SJCRH30 (cell line): ENCODE measurements around the gene NFE2L2. TPM values are rescaled to one million over a fixed set of nuclear protein-coding genes. Genes with fewer than 3 reads are reported as not detected.
"Not testable (repeated sequence)": the region's sequence is repeated elsewhere in the genome, so short reads cannot be mapped to it uniquely, and the experiment has no call there.

Experiments
- DNase-seq, 2 experiments: peaks; one replicate each; pipeline ENCODE4 v3.0.0-alpha.2; 2015 to 2020
- H3K27ac ChIP-seq: fragments of 250-450 bp; sonication (Bioruptor Pico); 2 replicates; pipeline ENCODE4 v1.5.1; 2020; ENCODE audit warnings: mild to moderate bottlenecking, moderate library complexity
- H3K27me3 ChIP-seq: fragments of 250-450 bp; sonication (Bioruptor Pico); 2 replicates; pipeline ENCODE4 v1.5.1; 2020; ENCODE audit warnings: mild to moderate bottlenecking, moderate library complexity
- H3K36me3 ChIP-seq: fragments of 250-450 bp; sonication (Bioruptor Pico); 2 replicates; pipeline ENCODE4 v1.5.1; 2020; ENCODE audit warnings: mild to moderate bottlenecking, moderate library complexity
- H3K4me1 ChIP-seq: fragments of 250-450 bp; sonication (Bioruptor Pico); 2 replicates; pipeline ENCODE4 v1.5.1; 2020; ENCODE audit warnings: mild to moderate bottlenecking, moderate library complexity
- H3K4me3 ChIP-seq: fragments of 250-450 bp; sonication (Bioruptor Pico); 2 replicates; pipeline ENCODE4 v1.5.1; 2020; ENCODE audit warnings: mild to moderate bottlenecking, moderate library complexity
- H3K9me3 ChIP-seq: fragments of 250-450 bp; sonication (Bioruptor Pico); replicated peaks from 2 replicates; pipeline ENCODE4 v1.5.1; 2020; ENCODE audit warnings: mild to moderate bottlenecking, moderate library complexity
- total RNA-seq: library from RNA; depleted of rRNA; stranded (reverse); fragments of >200 nt; shearing (Covaris generic); gene quantifications from 2 replicates; pipeline ENCODE4 v1.2.3, GENCODE V29; 2014

Gene NFE2L2
- total RNA-seq, 1 experiment from 2014 or later, result 47.7 TPM

DNA sequence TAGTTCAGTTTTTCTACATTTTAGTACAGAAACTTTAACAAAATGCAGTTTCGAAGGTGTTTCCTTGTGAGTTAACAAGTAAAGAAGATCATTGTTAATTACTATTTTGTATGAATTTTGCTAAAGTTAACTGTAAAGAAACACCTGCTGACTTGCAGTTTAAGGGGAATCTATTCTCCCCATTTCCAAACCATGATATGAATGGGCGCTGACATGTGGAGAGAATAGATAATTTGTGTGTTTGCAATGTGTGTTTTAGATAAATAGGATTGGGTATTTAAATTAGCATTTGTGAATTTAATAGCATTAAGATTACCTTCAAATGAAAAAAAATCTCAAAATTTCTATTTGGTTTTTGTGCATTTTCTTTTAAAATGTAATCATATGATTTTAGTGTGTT lies 44.7 kb downstream of the NFE2L2 start:
- H3K36me3 ChIP-seq, result peaks cover 89% of the 10 kb centered on the region
- H3K9me3 ChIP-seq, DNase-seq, H3K27ac ChIP-seq, H3K4me3 ChIP-seq, H3K27me3 ChIP-seq: not testable (repeated sequence)
- H3K4me1 ChIP-seq, result peaks cover 10% of the 10 kb centered on the region

DNA sequence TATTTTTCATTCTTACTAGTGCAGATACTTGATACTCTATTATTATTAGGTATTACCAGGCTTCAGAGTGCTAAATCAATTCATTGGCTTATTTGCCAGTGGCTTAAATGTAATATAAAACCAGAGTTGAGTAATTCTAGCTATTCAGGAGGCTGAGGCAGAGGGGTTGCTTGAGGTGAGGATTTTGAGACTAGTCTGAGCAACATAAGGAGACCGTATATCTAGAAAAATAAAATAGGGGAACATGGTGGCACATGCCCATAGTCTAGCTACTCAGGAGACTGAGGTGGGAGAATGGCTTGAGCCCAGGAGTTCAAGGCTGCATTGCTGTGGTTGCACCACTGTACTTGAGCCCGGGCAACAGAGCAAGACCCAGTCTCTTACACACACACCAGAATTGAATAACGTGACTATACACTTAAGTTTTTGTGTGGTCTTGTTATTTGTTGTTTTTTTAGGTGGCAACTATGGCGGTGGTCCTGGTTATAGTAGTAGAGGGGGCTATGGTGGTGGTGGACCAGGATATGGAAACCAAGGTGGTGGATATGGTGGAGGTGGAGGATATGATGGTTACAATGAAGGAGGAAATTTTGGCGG lies 47.2 kb downstream of the NFE2L2 start:
- Histone ChIP-seq H3K36me3 (peaks cover 89% of the 10 kb centered on the region), H3K9me3 (no peaks in the 10 kb centered on the region), H3K4me3 (no peak overlapping the region)

DNA sequence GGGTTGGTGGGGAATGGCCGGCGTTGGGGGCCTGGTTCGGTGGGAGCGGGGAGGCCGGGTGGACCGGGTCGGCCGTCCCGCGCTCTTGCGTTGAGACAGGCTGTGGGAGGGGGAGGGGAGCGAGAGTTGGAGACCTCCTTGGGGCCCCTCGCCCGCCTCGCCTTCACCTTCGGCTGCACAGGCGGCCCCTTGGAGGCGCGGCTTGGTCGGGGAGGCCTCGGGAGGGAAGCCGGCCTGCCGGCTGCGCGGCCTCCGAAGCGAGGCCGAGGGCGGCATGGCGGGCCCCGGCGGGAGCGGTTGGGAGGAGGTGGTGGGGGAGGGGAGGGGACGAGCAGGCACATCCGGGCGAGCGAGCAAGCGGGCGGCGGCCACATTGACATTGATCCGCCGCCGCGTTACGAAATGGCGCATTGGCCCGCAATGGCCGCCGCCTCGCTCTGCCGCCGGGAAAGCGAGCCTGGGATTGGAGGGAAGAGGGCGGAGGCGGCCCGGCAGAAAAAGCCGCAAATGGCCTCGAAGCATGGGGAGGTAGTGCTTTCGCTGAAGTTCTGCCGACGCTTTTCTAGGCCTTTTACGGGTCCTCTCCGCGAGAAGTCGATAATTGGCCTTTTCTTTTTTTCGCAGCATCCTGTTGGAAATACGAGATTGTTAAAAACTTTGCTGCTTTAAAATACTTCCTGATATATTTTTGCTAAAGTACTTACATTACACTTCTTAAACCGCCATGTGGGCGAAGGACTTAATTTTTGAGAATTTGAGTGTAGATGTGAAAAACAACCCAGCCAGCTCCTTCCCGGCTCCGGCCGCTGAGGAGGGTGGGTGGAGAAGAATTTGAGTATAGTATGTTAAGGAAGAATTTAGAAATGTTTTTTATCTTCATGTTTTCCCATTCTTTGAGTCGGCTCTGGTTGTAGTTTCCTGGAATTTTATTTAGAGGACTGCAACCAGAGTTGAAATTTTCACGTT lies 51.4 kb downstream of the NFE2L2 start:
- DNase-seq, result peak; percentile 92 to 95

More for the DNA sequence above, 47.2 kb downstream of the NFE2L2 start:
- no peak overlapping the region for H3K27ac ChIP-seq
- no peaks in the 10 kb centered on the region for H3K27me3 ChIP-seq
- peaks cover 14% of the 10 kb centered on the region for H3K4me1 ChIP-seq
- DNase-seq, result no peak

DNA sequence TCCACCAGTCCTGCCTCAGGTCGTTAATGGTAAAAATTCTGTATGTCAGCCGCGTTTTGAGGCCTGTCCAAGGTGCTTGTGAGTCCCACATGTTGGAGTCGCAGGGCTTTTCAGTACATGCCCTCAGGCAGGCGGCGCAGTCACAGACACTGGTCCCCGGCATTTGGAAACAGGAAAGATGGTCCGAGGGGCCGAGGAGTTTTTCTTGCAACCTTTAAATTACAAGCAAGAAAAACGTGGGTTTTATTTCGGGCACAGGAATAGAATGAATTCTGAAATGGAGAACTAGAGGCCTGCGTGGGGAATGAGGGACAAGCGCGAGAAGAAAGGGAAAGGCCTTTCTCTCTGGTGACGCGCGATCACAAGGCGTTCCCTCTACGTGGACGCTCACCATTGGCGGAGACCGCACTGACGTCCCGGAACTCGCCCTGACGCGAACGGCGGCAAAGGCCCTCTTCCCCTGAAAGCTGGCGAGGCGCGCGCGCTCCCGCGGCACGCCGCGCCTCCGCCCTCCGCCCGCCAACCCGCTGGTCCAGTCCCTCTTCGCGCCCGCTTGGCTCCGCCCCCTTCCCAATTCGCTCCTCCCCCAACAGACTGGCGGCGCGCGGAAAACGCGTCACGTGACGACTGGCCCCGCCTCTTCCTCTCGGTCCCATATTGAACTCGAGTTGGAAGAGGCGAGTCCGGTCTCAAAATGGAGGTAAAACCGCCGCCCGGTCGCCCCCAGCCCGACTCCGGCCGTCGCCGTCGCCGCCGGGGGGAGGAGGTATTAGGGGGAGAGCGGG lies 52.2 kb downstream of the NFE2L2 start, which contains the start of gene HNRNPA3:
HNRNPA3 (plus strand) TSS at position 689 of the 785 bp plus-strand sequence; CDS start at position 695, 6 bp downstream.
- H3K27ac ChIP-seq, result peak within 1 kb of the TSS; percentile 99

More for the DNA sequence above, 51.4 kb downstream of the NFE2L2 start:
- peak overlapping the region; percentile 91 for H3K4me3 ChIP-seq
- H3K4me1 ChIP-seq, result peaks cover 14% of the 10 kb centered on the region
- no peaks in the 10 kb centered on the region for H3K9me3 ChIP-seq
- peaks cover 49% of the 10 kb centered on the region for H3K36me3 ChIP-seq
- no peaks in the 10 kb centered on the region for H3K27me3 ChIP-seq
- peak overlapping the region; percentile 99 for H3K27ac ChIP-seq

DNA sequence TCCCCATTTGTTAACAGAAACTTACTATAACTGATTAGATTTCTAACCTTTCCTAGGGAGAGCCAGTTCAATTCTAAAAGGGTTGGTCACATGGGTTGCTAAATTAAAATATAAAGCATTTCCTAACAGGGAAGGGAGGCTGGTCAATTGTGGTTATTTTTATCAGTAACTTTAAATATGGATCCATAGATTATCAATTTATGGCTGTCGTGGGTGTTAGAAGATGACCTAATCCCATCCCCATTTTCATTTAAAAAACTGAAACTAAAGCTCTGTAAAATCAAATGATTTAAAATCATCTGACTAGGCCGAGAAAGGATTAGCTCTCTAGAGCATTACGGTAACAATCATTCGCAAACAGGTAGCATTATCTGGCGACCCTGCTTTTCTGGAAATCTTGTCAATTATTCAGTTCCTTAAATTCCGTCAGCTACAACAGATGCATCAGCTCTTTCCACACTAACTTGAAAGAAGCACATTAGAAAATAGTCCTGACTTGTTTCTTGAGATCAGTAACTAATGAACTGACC lies 52.9 kb downstream of the NFE2L2 start:
- peaks cover 11% of the 10 kb centered on the region for H3K4me1 ChIP-seq
- no peak for DNase-seq
- peak overlapping the region; percentile 99 for H3K27ac ChIP-seq
- peak overlapping the region; percentile 91 for H3K4me3 ChIP-seq
- H3K27me3 ChIP-seq, result no peaks in the 10 kb centered on the region
- no peaks in the 10 kb centered on the region for H3K9me3 ChIP-seq
- peaks cover 35% of the 10 kb centered on the region for H3K36me3 ChIP-seq

More for the DNA sequence above, 52.2 kb downstream of the NFE2L2 start, which contains the start of gene HNRNPA3:
- peaks cover 41% of the 10 kb centered on the region for H3K36me3 ChIP-seq
- no peaks in the 10 kb centered on the region for H3K9me3 ChIP-seq
- peak within 1 kb of the TSS; percentile 91 for H3K4me3 ChIP-seq
- no peaks in the 10 kb centered on the region for H3K27me3 ChIP-seq
- peak; percentile 98 for DNase-seq
- H3K4me1 ChIP-seq, result peaks cover 14% of the 10 kb centered on the region

DNA sequence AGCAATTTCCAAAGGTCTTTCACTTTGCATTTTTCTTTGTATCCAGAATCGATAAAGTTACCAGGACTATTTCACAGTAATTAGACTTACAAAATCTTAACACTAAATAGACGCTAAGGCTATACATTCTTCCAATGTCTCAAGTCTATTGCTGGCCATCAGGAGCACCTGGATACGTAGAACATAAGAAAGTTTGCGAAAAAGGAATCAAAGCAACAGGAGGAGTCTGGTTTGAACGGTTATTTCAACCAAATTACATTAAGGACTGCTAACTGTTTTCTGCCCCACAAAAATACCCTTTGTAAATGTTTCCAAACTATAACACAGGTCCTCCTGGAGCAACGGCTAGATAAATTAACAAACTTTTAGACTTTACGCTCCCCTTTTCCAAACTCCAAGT lies 53.4 kb downstream of the NFE2L2 start:
- peaks cover 11% of the 10 kb centered on the region for H3K4me1 ChIP-seq
- H3K4me3 ChIP-seq, result peak overlapping the region; percentile 91
- peaks cover 30% of the 10 kb centered on the region for H3K36me3 ChIP-seq
- no peak for DNase-seq
- no peaks in the 10 kb centered on the region for H3K27me3 ChIP-seq
- peak overlapping the region; percentile 99 for H3K27ac ChIP-seq
- no peaks in the 10 kb centered on the region for H3K9me3 ChIP-seq

DNA sequence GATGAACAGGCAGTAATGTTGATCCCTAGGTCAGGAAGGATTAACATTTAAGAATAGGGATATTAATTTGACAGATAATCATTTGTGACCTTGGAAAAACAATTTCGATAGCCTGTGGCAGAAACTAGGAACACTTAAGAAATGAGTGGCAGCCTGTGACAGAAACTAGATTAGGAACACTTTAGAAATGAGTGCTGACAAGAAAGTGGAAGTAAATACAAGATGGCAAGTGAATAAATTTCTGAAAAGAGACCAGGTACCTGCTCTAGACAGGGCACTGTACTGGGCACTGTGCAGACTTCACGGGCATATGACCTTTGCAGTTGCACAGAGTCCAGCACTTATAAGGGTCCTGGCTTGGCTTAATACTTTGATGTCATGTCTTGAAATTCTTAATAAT lies 57.4 kb downstream of the NFE2L2 start:
- H3K27me3 ChIP-seq, result no peaks in the 10 kb centered on the region
- peaks cover 3% of the 10 kb centered on the region for H3K4me1 ChIP-seq
- H3K36me3 ChIP-seq, result no peaks in the 10 kb centered on the region
- no peak overlapping the region for H3K27ac ChIP-seq
- no peak for DNase-seq
- H3K9me3 ChIP-seq, result no peaks in the 10 kb centered on the region
- H3K4me3 ChIP-seq, result no peak overlapping the region

DNA sequence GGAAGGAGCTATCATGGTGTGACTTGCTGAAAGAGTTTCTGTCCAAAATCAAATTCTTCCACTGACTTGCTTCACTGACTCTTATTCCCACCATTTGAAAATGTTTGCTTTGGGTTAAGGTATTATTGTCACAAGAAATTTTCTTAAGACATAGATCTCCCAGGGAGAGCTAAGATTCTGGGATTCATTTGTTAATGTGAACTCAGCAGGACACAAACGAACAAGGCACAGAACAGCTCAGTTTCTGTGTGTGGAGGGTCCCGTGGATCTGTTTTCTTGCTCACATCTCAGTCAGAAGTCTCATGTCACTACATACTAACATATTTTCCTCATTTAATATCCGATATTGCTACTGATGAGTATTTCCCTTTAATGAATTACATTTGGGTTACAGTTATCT lies 60.1 kb downstream of the NFE2L2 start:
- H3K27me3 ChIP-seq, result no peaks in the 10 kb centered on the region
- H3K4me3 ChIP-seq, result no peak overlapping the region
- H3K4me1 ChIP-seq, result peaks cover 12% of the 10 kb centered on the region
- DNase-seq, result no peak
- no peaks in the 10 kb centered on the region for H3K9me3 ChIP-seq
- H3K36me3 ChIP-seq, result no peaks in the 10 kb centered on the region
- H3K27ac ChIP-seq, result no peak overlapping the region

DNA sequence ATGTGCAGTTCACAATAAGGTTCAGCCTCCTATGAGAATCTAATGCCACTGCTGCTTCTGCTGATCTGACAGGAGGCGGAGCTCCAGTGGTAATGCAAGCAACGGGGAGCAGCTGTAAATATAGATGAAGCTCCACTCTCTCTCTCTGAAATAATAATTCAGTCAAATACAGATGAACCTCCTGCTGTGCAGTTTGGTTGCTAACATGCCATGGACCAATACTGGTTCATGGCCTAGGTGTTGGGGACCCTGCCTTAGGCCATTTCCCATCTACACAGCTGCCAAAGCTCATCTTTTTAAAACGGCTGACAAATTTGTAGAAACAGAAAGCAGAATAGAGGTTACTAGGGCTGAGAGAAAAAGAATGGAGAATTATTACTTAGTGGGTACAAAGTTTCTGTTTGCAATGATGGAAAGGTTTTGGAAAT lies 62.6 kb downstream of the NFE2L2 start:
- Histone ChIP-seq H3K4me1 (peaks cover 12% of the 10 kb centered on the region), H3K4me3 (no peak overlapping the region), H3K27ac (0 out of 2 replicates have a peak overlapping the region, but pooled peaks have one; percentile 2), H3K9me3 (no peaks in the 10 kb centered on the region), H3K36me3 (no peaks in the 10 kb centered on the region), H3K27me3 (no peaks in the 10 kb centered on the region)
- DNase-seq, result peak; percentile 64 to 84

DNA sequence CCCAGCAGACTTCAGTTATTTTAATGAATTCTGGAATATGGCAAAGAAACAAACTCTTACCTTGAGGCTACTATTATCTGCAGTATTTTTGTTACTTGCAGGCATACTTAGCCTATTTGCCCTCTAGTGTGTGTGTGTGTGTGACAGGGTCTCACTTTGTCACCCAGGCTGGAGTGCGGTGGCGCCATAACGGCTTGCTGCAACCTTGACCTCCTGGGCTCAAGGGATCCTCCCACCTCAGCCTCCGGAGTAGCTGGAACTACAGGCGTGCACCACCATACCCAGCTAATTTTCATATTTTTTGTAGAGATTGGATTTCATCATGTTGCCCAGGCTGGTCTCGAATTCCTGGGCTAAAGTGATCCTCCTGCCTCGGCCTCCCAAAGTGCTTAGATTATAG lies 64.1 kb downstream of the NFE2L2 start:
- H3K27me3 ChIP-seq, H3K36me3 ChIP-seq, H3K27ac ChIP-seq, H3K4me3 ChIP-seq, DNase-seq, H3K9me3 ChIP-seq: not testable (repeated sequence)
- H3K4me1 ChIP-seq, result peaks cover 12% of the 10 kb centered on the region

DNA sequence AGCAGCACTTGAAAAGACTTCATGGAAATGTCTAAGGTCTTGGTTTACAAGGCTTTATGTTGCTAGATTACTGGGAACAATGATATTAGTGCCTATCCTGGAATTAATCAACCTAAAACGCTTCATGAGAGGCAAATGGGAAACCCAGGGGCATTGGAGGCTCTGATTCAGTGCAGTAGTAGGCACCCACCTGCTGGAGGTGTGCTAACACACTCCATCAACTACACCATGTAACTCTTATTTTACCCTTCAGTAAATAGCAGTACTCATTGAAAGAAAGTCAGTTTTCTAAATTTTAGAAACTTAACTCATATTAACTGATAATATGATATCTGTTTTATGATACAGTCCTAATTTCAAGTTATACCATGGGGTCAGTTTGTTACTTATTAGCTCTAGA lies 69.3 kb downstream of the NFE2L2 start:
- H3K27me3 ChIP-seq, result no peaks in the 10 kb centered on the region
- no peak overlapping the region for H3K27ac ChIP-seq
- DNase-seq, result no peak
- no peaks in the 10 kb centered on the region for H3K4me1 ChIP-seq
- no peaks in the 10 kb centered on the region for H3K9me3 ChIP-seq
- no peak overlapping the region for H3K4me3 ChIP-seq
- H3K36me3 ChIP-seq, result no peaks in the 10 kb centered on the region

DNA sequence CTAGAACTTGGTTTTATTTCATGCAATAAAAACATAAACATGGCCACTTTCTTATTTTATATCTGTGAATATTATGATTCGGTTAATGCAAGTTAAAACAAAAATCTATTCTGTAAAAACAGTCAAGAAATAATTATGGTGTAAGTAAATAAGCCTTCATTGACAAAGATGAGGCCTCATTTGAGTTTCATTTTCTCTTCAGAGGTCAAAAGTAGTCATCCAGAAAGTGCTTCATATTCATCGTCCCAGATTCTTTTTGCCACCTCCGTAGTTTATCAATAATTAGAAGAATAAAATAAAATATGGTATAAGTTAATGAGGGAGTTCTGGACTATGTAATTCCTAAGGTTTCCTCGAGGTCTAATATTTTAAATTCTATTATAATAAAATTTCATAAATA lies 71.3 kb downstream of the NFE2L2 start:
- Histone ChIP-seq H3K4me1 (peaks cover 8% of the 10 kb centered on the region), H3K9me3 (no peaks in the 10 kb centered on the region), H3K27me3 (no peaks in the 10 kb centered on the region), H3K4me3 (no peak overlapping the region), H3K27ac (no peak overlapping the region), H3K36me3 (no peaks in the 10 kb centered on the region)
- DNase-seq, result no peak

DNA sequence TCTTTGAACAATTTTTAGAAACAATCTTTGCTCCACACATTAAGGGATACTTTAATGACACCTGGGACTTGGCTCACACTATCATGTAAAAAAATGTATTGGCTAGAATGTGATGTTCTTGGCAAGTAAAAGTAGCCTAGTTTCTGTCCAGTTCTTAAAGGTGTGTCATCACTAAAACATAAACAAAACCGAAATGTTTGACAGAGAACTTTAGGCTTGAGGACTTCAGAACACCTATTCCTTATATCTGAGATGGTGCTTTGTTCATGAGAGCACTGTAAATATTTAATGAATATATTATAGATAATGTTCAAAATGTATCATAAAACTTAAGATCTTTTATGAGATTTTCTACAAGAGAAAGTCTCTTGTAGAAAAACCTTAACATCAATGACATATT lies 71.7 kb downstream of the NFE2L2 start:
- H3K9me3 ChIP-seq, result no peaks in the 10 kb centered on the region
- H3K36me3 ChIP-seq, result no peaks in the 10 kb centered on the region
- H3K4me1 ChIP-seq, result peaks cover 13% of the 10 kb centered on the region
- DNase-seq, result no peak
- H3K4me3 ChIP-seq, result no peak overlapping the region
- no peaks in the 10 kb centered on the region for H3K27me3 ChIP-seq
- H3K27ac ChIP-seq, result no peak overlapping the region

DNA sequence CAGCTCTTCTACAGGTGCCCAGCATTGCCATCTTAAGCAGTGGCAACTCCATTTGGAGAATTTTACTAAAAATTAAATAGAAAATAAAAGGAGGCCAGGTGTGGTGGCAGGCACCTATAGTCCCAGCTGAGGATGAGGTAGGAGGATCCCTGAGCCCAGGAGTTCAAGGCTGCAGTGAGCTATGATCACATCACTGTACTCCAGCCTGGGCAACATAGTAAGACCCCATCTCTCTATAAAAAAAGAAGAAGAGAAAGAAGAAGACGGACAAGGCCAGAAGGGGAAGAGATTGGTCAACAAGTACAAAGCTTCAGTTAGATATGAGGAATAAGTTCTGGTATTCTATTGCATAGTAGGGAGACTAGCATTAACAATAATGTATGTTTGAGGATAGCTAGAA lies 73.6 kb downstream of the NFE2L2 start:
- no peak for DNase-seq
- Histone ChIP-seq H3K9me3 (no peaks in the 10 kb centered on the region), H3K4me3 (no peak overlapping the region), H3K4me1 (peaks cover 27% of the 10 kb centered on the region), H3K36me3 (no peaks in the 10 kb centered on the region), H3K27me3 (no peaks in the 10 kb centered on the region), H3K27ac (no peak overlapping the region)
